SK-N-SH treated with all-trans-retinoic acid at 6 μM for 48 hours (cell line): ENCODE results near the gene GTF2A1L.
"Not testable (repeated sequence)": the region's sequence is repeated elsewhere in the genome, so short reads cannot be mapped to it uniquely, and the experiment has no call there.

Experiments
- ATAC-seq: fragments of 200-7000 bp; cut with Tn5 transposase; 3 replicates; pipeline ENCODE4 v1.9.1; 2020; ENCODE audit warnings: mild to moderate bottlenecking, moderate library complexity
- ARNTL ChIP-seq: fragments of 450-650 bp; formaldehyde crosslinking; IDR thresholded peaks from 2 replicates; pipeline ENCODE4 v1.5.0; 2020; ENCODE audit warnings: low read depth, mild to moderate bottlenecking, moderate library complexity, borderline replicate concordance
- BACH2 ChIP-seq: fragments of 250-450 bp; sonication (Bioruptor Pico); IDR thresholded peaks from 2 replicates; pipeline ENCODE4 v1.9.0; 2021; ENCODE audit warnings: mild to moderate bottlenecking, borderline replicate concordance
- ESRRG ChIP-seq: fragments of 250-450 bp; sonication (Bioruptor Pico); IDR thresholded peaks from 2 replicates; pipeline ENCODE4 v1.6.1; 2021; ENCODE audit warnings: mild to moderate bottlenecking
- GLIS3 ChIP-seq: fragments of 250-450 bp; sonication (Bioruptor Pico); IDR thresholded peaks from 2 replicates; pipeline ENCODE4 v1.5.0; 2020; ENCODE audit warnings: mild to moderate bottlenecking, moderate library complexity
- ISL1 ChIP-seq: fragments of 250-450 bp; sonication (Bioruptor Pico); IDR thresholded peaks from 2 replicates; pipeline ENCODE4 v2.1.2; 2022; ENCODE audit warnings: mild to moderate bottlenecking, moderate library complexity
- OSR1 ChIP-seq: fragments of 250-450 bp; sonication (Bioruptor Pico); IDR thresholded peaks from 2 replicates; pipeline ENCODE4 v1.8.0; 2022; ENCODE audit warnings: moderate library complexity, mild to moderate bottlenecking, inconsistent platforms
- PATZ1 ChIP-seq: fragments of 250-450 bp; sonication (Bioruptor Pico); IDR thresholded peaks from 2 replicates; pipeline ENCODE4 v1.8.0; 2020; ENCODE audit warnings: mild to moderate bottlenecking, moderate library complexity, borderline replicate concordance
- PPARA ChIP-seq: fragments of 250-450 bp; sonication (Bioruptor Pico); IDR thresholded peaks from 2 replicates; pipeline ENCODE4 v1.5.0; 2020; ENCODE audit warnings: mild to moderate bottlenecking, borderline replicate concordance
- RARB ChIP-seq: fragments of 250-450 bp; sonication (Bioruptor Pico); IDR thresholded peaks from 2 replicates; pipeline ENCODE4 v1.8.0; 2021; ENCODE audit warnings: mild to moderate bottlenecking, moderate library complexity
- SNAI2 ChIP-seq: fragments of 250-450 bp; sonication (Bioruptor Pico); IDR thresholded peaks from 2 replicates; pipeline ENCODE4 v1.5.0; 2020; ENCODE audit warnings: mild to moderate bottlenecking, moderate library complexity
- TCF4 ChIP-seq: fragments of 250-450 bp; sonication (Bioruptor Pico); IDR thresholded peaks from 2 replicates; pipeline ENCODE4 v1.8.0; 2021; ENCODE audit warnings: mild to moderate bottlenecking, moderate library complexity, borderline replicate concordance
- TOX ChIP-seq: fragments of 250-450 bp; sonication (Bioruptor Pico); IDR thresholded peaks from 2 replicates; pipeline ENCODE4 v1.8.0; 2021; ENCODE audit warnings: mild to moderate bottlenecking, moderate library complexity, borderline replicate concordance
- TSHZ2 ChIP-seq: fragments of 250-450 bp; sonication (Bioruptor Pico); IDR thresholded peaks from 2 replicates; pipeline ENCODE4 v1.5.0; 2020; ENCODE audit warnings: mild to moderate bottlenecking, moderate library complexity
- ZC3H10 ChIP-seq: fragments of 250-450 bp; sonication (Bioruptor Pico); IDR thresholded peaks from 2 replicates; pipeline ENCODE4 v1.5.1; 2021; ENCODE audit warnings: mild to moderate bottlenecking, moderate library complexity
- ZFP3 ChIP-seq: fragments of 250-450 bp; sonication (Bioruptor Pico); IDR thresholded peaks from 2 replicates; pipeline ENCODE4 v1.5.0; 2020; ENCODE audit warnings: mild to moderate bottlenecking, moderate library complexity
- ZFP30 ChIP-seq: fragments of 450-650 bp; formaldehyde crosslinking; IDR thresholded peaks from 2 replicates; pipeline ENCODE4 v1.5.0; 2022; ENCODE audit warnings: mild to moderate bottlenecking, moderate library complexity
- ZNF565 ChIP-seq: fragments of 450-650 bp; formaldehyde crosslinking; conservative IDR thresholded peaks from 2 replicates; pipeline ENCODE4 v1.5.0; 2020; ENCODE audit warnings: low read depth, mild to moderate bottlenecking, moderate library complexity
- ZNF70 ChIP-seq: fragments of 450-650 bp; formaldehyde crosslinking; IDR thresholded peaks from 2 replicates; pipeline ENCODE4 v1.5.0; 2020; ENCODE audit warnings: mild to moderate bottlenecking, moderate library complexity
- ZNF8 ChIP-seq: fragments of 450-650 bp; formaldehyde crosslinking; IDR thresholded peaks from 2 replicates; pipeline ENCODE4 v1.5.0; 2020; ENCODE audit warnings: mild to moderate bottlenecking, moderate library complexity
- TF ChIP-seq, protein P1 (sequence below): fragments of 250-450 bp; sonication (Bioruptor Pico); IDR thresholded peaks from 2 replicates; pipeline ENCODE4 v1.8.0; 2021; ENCODE audit warnings: low read depth, mild to moderate bottlenecking, moderate library complexity, borderline replicate concordance
- TF ChIP-seq, protein P2 (sequence below): fragments of 250-450 bp; sonication (Bioruptor Pico); IDR thresholded peaks from 2 replicates; pipeline ENCODE4 v1.5.1; 2020; ENCODE audit warnings: low read depth, mild to moderate bottlenecking, moderate library complexity

Gene GTF2A1L

GRCh38 chr2:48695991-48696390 lies 78.3 kb downstream of the GTF2A1L start (continued):
- TF ChIP-seq, protein P1, sequence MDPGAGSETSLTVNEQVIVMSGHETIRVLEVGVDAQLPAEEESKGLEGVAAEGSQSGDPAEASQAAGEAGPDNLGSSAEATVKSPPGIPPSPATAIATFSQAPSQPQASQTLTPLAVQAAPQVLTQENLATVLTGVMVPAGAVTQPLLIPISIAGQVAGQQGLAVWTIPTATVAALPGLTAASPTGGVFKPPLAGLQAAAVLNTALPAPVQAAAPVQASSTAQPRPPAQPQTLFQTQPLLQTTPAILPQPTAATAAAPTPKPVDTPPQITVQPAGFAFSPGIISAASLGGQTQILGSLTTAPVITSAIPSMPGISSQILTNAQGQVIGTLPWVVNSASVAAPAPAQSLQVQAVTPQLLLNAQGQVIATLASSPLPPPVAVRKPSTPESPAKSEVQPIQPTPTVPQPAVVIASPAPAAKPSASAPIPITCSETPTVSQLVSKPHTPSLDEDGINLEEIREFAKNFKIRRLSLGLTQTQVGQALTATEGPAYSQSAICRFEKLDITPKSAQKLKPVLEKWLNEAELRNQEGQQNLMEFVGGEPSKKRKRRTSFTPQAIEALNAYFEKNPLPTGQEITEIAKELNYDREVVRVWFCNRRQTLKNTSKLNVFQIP = no peak
- TF ChIP-seq ZNF70 = no peak
- no peak for TF ChIP-seq ZNF565 (CRISPR knock-in tag)
- no peak for TF ChIP-seq PPARA
- TF ChIP-seq BACH2 (CRISPR knock-in tag) = no peak
- no peak for TF ChIP-seq GLIS3
- TF ChIP-seq TOX (CRISPR knock-in tag) = no peak
- TF ChIP-seq TCF4 = no peak

- ATAC-seq = no peak
- no peak for TF ChIP-seq RARB (CRISPR knock-in tag)
- TF ChIP-seq ZFP3 (CRISPR knock-in tag) = no peak
- no peak for TF ChIP-seq ZNF70
- no peak for TF ChIP-seq ISL1 (CRISPR knock-in tag)
- no peak for TF ChIP-seq ZC3H10 (CRISPR knock-in tag)
- TF ChIP-seq ZNF8 = no peak
- no peak for TF ChIP-seq SNAI2
- TF ChIP-seq PATZ1 (CRISPR knock-in tag) = no peak
- no peak for TF ChIP-seq ZNF565 (CRISPR knock-in tag)
- TF ChIP-seq, all 23 proteins: peak for 0
Observed at GRCh38 chr2:48696881-48697280, 79.2 kb downstream of the GTF2A1L start.

DNA sequence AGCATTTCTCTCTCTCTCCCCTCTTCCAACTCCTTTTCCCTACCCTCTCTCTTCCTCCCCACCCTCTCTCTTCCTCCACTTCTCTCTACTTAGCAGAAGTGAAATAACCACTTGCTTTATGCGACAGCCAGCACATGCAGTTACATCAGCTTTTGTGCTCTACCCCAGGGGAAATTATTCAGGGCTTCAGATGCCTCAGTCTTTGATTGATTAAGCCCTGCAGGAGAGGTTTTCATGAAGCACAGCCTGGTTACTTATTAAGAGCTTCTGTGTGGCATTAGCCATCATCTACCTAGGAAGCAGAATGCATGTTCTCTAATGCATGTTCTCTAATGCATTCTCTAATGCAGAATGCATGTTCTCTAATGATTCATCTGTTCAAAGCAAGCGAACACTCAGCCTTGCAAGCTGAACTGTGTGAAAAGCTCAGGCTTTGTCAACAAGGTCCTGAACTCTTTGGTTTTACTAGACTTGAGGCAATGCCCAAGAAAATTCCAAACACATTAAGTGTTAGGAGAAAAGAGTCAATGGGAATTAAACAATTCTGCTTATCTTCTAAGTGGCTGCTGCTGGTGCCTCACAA lies 81.8 kb downstream of the GTF2A1L start:
- no peak for TF ChIP-seq ARNTL (CRISPR knock-in tag)
- no peak for TF ChIP-seq TOX (CRISPR knock-in tag)
- TF ChIP-seq ZFP3 (CRISPR knock-in tag) = no peak
- TF ChIP-seq RARB (CRISPR knock-in tag) = no peak
- no peak for TF ChIP-seq ZNF565 (CRISPR knock-in tag)
- no peak for TF ChIP-seq ZC3H10 (CRISPR knock-in tag)
- TF ChIP-seq TCF4 = no peak
- TF ChIP-seq ESRRG (CRISPR knock-in tag) = no peak
- no peak for TF ChIP-seq PPARA
- TF ChIP-seq, protein P1 = no peak
- TF ChIP-seq SNAI2 = no peak
- no peak for TF ChIP-seq PATZ1 (CRISPR knock-in tag)
- no peak for TF ChIP-seq ZFP30
- TF ChIP-seq BACH2 (CRISPR knock-in tag) = no peak
- TF ChIP-seq ZNF8 = no peak
- TF ChIP-seq, protein P2, sequence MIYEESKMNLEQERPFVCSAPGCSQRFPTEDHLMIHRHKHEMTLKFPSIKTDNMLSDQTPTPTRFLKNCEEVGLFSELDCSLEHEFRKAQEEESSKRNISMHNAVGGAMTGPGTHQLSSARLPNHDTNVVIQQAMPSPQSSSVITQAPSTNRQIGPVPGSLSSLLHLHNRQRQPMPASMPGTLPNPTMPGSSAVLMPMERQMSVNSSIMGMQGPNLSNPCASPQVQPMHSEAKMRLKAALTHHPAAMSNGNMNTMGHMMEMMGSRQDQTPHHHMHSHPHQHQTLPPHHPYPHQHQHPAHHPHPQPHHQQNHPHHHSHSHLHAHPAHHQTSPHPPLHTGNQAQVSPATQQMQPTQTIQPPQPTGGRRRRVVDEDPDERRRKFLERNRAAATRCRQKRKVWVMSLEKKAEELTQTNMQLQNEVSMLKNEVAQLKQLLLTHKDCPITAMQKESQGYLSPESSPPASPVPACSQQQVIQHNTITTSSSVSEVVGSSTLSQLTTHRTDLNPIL = no peak
- no peak for TF ChIP-seq TSHZ2
- no peak for TF ChIP-seq GLIS3
- TF ChIP-seq OSR1 (CRISPR knock-in tag) = no peak
- no peak for TF ChIP-seq ZNF70
- no peak for ATAC-seq

DNA sequence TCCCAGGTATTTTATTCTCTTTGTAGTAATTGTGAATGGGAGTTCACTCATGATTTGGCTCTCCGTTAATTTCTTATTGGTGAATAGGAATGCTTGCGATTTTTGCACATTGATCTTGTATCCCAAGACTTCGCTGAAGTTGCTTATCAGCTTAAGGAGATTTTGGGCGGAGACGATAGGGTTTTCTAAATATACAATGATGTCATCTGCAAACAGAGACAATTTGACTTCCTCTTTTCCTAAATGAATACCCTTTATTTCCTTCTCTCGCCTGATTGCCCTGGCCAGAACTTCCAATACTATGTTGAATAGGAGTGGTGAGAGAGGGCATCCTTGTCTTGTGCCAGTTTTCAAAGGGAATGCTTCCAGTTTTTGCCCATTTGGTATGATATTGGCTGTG lies 86.0 kb downstream of the GTF2A1L start:
- not testable (repeated sequence) for ATAC-seq
